Muscle of back (tissue), 11 donors: Measurements from ENCODE around the gene EXOC6B. TPM values are rescaled to one million over a fixed set of nuclear protein-coding genes. Genes with fewer than 3 reads are reported as not detected.
A peak's percentile ranks its signal among the peaks of the same experiment; 100 is the strongest.
"Not testable (repeated sequence)": the region's sequence is repeated elsewhere in the genome, so short reads cannot be mapped to it uniquely, and the experiment has no call there.

ENCODE experiments used
- DNase-seq, 3 donors: peaks; one replicate each; pipeline versions ENCODE4 v3.0.0 to v3.0.0-alpha.2; 2013
- polyA plus RNA-seq, 10 donors: library from polyadenylated mRNA; unstranded; fragments of 120-200 nt; gene quantifications; one replicate each; pipeline ENCODE4 v1.2.1, GENCODE V29; 2013; ENCODE audit not compliant: insufficient read length in 10 of 10

The EXOC6B gene
- polyA plus RNA-seq, 10 donors = 9.1 to 15.4 (median 12.0) TPM

DNA sequence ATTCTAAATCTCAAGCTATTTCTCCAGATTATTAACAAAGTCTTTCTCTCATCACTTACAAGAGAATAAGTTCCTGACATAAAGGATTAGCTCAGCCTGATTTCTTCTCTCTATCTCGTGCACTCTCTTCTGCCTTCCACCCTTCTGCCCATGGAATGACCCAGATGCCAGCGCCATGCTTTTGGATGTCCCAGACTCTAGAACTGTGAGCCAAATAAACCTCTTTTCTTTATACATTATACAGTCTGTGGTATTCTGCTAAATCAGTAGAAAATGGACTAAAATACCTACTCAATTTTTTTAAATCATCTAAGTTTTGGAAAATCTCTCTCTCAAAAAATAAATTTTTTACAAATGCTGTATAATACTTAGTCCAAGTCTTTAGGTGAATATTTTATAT is 218.6 kb downstream of the EXOC6B start:
- DNase-seq = no peak

GRCh38 chr2:72605836-72606442 is 219.9 kb downstream of the EXOC6B start:
- DNase-seq = peak in 1 of 3 donors; percentile 22

- DNase-seq = no peak
Observed at GRCh38 chr2:72604468-72604867, 221.4 kb downstream of the EXOC6B start.

GRCh38 chr2:72603481-72603880 is 222.4 kb downstream of the EXOC6B start:
- DNase-seq = peak in 1 of 3 donors; percentile 20

DNA sequence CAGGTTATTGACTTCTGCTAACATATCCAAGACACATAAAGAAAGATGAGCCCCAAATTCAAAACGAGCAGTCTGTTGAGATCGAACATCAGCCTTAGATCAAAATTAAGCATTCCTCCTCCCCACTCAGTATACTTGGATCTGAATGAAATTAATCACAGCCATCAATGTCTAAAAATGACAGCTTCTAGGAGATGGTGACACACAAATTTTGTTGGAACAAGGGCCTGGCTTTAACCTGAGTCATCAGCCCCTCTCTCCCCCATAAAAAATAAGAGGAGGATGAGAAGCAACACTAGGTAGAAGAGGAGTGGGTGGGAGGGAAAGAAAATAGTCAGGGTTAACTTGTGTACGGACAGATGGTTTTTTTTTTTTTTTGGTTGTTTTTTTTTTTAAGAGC is 223.1 kb downstream of the EXOC6B start:
- no peak for DNase-seq

GRCh38 chr2:72602095-72602494 is 223.7 kb downstream of the EXOC6B start:
- no peak for DNase-seq

DNA sequence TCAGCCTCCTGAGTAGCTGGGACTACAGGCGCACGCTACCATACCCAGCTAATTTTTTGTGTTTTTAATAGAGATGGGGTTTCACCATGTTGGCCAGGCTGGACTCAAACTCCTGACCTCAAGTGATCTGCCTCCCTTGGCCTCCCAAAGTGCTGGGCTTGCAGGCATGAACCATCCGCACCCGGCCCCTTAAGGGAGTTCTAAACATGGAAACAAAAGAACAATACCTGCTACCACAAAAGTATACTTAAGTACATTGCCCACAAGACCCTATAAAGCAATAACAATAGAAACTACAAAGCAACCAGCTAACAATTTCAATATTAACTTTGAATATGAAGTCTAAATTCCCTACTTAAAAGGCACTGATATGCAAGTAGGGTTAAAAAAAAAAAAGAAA is 242.0 kb downstream of the EXOC6B start:
- DNase-seq = not testable (repeated sequence)

DNA sequence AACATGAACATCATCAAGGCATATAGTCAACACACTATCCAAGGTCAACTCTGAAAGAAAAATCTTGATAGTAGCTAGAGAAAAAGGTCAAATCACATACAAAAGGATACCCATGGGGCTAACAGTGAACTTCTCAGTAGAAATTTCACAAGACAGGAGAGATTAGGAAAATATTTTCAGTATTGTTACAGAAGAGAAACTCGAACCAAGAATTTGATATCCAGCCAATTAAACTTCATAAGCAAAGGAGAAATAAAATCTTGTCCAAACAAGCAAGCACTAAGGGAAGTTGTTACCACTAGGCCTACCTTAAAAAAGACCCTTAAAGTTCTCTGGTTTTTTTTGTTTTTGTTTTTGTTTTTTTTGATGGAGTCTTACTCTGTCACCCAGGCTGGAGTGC is 242.5 kb downstream of the EXOC6B start:
- DNase-seq = no peak

DNA sequence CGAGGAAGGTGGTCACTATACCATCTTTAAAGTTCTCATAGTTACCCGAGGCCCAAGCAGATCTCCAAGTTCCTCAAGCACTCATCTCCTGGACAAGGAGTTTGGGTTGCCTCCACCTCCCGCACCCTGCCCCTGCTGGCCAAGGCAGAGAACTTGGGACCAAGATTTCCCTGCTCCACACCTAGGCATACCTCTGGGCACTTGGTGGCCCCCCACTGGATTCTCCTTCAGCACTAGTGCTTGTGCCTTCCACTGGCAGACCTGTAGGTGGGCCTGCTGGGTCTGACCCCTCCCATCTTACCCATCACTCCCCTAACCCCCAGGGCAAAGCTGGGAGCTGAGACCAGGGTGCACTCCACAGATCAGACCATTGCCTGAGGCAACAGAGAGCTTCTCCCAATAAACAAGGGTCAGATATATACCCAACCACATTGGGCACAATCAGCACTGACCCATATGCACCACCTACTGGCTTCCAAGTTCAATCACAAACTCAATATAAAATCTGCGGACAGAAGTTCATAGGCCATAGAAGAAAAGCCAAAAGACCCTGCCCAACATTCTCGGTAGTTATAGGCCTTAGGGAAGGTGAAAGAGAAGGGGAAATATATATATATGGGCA is 244.2 kb downstream of the EXOC6B start:
- no peak for DNase-seq

DNA sequence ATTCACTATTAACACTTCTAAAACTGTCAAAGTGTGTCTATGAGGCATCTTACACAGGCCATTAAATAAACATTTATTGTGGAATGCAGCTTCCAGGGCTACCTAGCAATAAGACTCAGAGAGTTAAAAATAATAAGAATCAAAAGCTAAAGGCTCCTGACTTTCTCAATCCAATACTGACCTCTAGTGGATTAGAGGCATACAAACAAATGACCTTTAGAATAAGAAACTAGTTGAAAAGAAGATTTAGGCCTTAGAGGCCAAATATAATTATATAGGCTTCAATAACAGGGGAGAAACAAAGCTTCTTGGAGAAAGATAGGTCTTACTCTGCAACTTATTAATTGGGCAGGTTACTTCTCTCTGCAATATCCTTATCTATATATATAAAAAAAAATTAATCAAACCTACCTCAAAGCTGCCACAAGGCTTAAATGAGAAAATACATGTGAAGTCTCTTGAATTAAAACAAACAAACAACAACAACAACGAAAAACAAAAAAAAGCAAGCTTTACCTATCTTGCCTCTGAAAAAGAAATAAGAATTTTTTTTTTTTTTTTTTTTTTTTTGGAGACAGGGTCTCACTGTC is 246.1 kb downstream of the EXOC6B start:
- DNase-seq = peak; percentile 40 to 73 (median 45)

- peak in 2 of 3 donors; percentile 27 to 38 for DNase-seq
Observed at GRCh38 chr2:72576861-72577260, 249.0 kb downstream of the EXOC6B start.

DNA sequence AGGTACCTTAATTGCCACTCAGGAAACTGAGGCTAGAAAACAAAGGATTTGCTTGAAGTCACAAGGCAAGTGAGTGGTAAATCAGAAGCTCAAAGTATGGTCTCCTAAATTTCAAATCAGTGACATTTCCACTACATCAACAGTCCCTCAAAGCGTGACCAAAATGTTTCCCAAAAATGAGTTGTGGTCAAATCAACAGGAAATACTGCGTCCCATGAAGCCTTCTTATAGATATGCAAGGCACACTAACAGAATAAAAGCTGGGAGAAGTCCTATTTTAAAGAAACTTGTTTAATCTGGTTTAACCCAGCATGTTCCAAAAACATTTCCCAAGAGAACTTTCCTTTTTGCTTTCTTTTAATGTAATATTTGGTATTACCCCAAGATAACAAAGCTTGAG is 249.4 kb downstream of the EXOC6B start:
- no peak for DNase-seq

- no peak for DNase-seq
Observed at GRCh38 chr2:72574886-72575285, 250.9 kb downstream of the EXOC6B start.

DNA sequence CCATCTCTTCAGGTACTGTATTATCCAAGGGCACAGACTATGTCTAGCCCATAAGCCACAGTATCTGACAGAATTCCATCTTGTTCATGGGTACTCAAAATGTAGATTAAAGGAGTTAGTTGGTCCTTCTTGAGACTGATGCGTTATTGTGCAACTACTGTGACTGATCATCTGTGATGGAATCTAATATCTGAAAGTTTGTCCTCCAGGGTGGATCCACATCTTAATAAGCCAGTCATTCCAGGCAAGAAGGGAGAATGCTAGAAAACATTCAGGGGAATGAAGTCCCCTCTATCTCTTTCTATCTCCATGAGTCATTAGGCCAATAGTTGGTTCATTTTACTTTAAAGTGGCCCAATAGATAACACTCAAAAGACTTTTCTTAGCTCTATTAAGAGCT is 252.6 kb downstream of the EXOC6B start:
- DNase-seq = no peak

DNA sequence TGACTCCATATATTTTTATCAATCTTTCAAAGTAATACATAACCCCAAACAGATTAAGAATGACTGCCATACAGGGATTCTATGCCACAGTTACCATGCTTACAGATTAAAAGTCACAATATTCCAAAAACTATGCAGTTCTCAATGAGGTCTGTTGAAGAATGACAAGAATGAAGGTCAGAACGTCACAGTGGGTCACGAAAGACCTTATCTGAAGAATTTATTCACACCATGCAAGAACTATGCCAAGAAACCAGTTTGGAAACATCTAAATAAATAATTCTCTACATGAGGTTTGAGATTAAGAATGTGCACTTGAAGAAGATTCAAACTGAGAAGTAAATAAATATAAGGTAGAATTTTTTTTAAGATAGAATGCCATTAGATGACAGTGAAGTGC is 253.3 kb downstream of the EXOC6B start:
- no peak for DNase-seq

GRCh38 chr2:72570413-72570812 is 255.4 kb downstream of the EXOC6B start:
- DNase-seq = no peak

- DNase-seq = peak in 1 of 3 donors; percentile 22
Observed at GRCh38 chr2:72562451-72563153, 263.2 kb downstream of the EXOC6B start.

- DNase-seq = peak; percentile 22 to 64 (median 46)
Observed at GRCh38 chr2:72561621-72562318, 264.1 kb downstream of the EXOC6B start.

DNA sequence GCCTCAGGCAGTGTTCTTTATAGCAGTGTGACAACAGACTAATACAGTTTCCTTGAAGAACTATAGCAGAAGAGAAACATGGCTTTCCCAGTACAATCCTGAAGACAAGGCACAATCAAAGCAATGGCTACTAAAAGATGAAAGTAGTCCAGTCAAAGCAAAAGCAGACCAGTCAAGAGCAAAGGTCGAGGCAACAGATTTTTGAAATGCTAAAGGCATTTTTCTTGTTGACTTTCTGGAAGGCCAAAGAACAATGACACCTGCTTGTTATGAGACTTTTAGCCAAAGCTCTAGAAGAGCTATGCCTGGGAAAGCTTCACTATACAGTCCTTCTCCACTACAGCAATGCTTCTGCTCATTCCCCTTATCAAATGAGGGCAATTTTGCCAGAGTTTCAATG is 269.9 kb downstream of the EXOC6B start:
- DNase-seq = no peak

DNA sequence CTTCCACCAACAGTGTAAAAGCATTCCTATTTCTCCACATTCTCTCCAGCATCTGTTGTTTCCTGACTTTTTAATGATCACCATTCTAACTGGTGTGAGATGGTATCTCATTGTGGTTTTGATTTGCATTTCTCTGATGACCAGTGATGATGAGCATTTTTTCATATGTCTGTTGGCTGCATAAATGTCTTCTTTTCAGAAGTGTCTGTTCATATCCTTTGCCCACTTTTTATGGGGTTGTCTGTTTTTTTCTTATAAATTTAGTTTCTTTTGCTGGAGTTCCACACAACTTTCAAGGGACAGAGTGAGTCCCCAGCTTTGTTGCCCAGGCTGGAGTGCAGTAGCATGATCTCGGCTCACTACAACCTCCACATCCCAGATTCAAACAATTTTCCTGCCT is 270.5 kb downstream of the EXOC6B start:
- DNase-seq = not testable (repeated sequence)

DNA sequence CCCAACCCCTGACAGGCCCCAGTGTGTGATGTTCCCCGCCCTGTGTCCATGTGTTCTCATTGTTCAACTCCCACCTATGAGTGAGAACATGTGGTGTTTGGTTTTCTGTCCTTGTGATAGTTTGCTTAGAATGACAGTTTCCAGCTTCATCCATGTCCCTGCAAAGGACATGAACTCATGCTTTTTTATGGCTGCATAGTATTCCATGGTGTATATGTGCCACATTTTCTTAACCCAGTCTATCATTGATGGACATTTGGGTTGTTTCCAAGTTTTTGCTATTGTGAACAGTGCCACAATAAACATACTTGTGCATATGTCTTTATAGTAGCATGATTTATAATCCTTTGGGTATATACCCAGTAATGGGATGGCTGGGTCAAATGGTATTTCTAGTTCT is 270.9 kb downstream of the EXOC6B start:
- not testable (repeated sequence) for DNase-seq

- DNase-seq = no peak
Observed at GRCh38 chr2:72554381-72554780, 271.5 kb downstream of the EXOC6B start.
